ENCODE data around the gene SERPINE3.

Gene SERPINE3

GRCh38 chr13:51339354-51339753 lies at the start of gene SERPINE3:
SERPINE3 (plus strand) TSS chr13:51339691; CDS start chr13:51341092, 1,401 bp downstream.
- no peak for DNase-seq

DNA sequence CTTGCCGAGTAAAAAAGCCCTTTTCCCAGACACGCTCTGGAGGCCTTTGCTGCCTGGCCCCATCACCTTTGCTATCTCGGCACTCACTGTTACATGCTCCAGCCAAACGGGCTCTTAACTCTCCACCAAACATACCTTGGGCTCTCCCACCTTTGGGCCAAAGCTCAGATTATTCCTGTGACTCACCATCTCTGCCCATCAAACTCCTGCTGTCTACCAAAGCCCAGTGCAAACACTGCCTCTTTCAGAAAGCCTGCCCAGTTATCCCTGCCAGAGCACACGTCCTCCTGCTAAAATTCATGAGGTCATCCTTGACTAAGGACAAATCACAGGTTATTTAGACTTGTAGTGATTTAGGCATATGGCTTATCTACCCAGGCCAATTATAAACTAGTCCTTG lies 48.1 kb upstream of the SERPINE3 start:
- no peak for DNase-seq

DNA sequence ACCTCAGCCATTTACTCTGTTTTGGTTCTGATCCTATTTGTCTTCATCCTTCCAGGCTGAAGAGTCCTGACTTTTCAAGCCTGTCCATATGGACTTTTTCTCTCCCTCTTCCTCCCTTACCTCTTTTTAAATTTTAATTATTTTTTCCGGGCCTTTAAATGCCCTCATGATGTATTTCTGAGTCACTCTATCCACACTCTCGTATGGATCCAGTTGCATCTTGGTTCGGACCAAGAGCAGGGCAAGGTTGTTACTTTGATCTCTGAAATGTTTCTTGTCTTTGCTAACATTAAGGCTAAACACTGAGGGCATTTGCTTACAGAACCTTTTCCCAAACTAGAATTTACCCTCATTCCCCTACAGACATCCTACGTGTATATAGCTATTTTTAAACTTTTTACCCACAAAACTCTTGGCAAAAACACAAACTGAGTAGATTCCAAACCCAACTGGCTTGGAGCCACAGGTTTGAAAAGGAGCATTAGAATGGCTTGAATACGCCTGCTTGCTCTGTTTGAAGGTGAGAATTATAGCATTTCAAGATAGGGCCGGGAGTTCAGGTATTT lies 47.4 kb upstream of the SERPINE3 start:
- DNase-seq: no peak

- no peak for DNase-seq
Observed at GRCh38 chr13:51297556-51297955, 41.9 kb upstream of the SERPINE3 start.

GRCh38 chr13:51298812-51299211 lies 40.7 kb upstream of the SERPINE3 start:
- DNase-seq: no peak

GRCh38 chr13:51303063-51303552 lies 36.4 kb upstream of the SERPINE3 start:
- DNase-seq: no peak

DNA sequence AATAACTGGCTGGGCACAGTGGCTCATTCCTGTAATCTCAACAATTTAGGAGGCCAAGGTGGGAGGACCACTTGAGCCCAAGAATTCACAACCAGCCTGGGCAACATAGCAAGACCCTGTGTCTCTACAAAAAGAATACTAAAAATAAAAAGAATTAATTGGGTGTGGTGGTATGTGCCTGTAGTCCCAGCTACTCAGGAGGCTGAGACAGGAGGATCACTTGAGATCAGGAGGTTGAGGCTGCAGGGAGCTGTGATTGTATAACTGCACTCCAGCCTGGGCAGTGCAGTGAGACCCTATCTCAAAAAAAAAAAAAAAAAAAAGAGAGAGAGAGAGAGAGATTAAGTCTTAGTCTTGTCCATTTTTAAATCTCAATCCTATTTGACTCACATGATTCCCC lies 35.6 kb upstream of the SERPINE3 start:
- DNase-seq: no peak

DNA sequence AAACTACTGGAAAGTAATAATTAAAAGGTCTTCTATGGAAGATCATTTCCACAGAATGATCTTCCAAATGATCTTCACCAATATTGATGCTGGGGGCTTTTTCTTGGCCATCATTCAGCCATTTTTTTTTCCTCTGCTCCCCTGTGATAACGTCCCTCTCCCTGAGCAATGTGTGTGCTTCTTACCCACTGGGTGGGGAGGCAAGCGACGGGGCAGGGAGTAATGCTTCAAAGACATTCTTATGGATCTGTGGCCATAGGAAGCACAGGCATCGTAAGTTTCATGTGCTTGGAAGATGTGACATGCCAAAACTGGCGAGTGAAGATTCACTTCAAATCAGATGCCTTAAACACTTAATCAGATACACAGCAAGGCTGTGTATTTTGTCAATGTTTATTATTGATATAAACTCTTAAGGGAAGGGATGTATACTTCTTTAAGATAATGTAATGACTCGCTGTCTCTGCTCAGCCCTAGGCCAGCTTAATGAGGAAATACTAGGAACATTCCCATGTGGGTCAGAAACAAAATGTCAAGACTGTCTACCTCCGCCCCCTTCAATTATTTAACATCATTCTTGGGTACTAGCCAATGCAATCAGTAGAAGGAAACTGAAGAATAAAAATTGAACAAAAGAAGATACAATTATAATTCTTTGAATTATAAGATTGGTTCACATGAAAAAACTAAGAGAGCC lies 34.1 kb upstream of the SERPINE3 start:
- DNase-seq: no peak

- no peak for DNase-seq
Observed at GRCh38 chr13:51308781-51309180, 30.7 kb upstream of the SERPINE3 start.

- DNase-seq: no peak
Observed at GRCh38 chr13:51311231-51311630, 28.3 kb upstream of the SERPINE3 start.

DNA sequence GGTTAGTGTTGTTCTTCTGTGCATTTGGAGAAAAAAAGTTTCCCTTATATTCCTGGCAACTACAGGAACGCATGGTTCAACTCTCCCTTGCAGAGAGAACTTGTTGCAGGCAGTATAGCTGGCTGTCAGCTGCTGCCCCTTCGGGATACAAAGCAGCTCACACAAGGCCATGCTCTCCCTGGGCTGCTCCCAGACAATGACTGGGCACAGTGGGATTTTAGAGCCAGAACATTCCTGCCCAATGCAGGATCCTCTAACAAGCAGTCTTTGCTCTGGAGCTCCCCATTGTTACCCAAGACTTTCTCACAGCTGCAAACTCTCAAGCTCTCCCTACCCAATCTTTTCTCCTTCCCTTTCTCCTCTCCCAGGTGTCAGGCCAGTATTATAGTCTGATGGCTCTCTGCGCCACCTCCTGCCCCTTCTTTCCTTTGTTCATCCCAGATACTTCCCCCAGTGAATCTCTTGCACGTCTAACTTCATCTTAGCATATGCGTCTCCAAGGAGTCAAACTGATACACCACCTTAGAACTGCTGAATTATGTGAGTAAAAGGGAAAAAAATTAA lies 27.5 kb upstream of the SERPINE3 start:
- DNase-seq: no peak

- no peak for DNase-seq
Observed at GRCh38 chr13:51313619-51314018, 25.9 kb upstream of the SERPINE3 start.

DNA sequence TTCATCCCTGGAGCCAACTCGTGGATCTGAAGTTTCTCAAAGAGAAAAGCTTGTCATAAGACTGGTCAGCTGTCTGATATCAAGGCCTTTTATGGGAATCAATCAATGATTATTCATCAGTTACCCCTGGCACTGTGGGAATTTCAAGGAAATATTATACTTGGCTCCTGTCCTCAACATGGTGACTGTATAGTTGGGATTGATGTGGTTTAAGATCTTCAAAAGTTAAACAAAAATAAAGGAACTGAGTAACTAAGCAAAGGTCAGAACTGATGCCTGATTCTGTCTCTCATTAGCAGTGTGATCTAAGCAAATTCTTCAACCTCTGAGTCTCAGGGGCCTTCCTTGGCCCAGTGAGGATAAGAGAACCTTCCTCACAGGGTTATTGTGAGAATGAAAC lies 22.2 kb upstream of the SERPINE3 start:
- DNase-seq: no peak

DNA sequence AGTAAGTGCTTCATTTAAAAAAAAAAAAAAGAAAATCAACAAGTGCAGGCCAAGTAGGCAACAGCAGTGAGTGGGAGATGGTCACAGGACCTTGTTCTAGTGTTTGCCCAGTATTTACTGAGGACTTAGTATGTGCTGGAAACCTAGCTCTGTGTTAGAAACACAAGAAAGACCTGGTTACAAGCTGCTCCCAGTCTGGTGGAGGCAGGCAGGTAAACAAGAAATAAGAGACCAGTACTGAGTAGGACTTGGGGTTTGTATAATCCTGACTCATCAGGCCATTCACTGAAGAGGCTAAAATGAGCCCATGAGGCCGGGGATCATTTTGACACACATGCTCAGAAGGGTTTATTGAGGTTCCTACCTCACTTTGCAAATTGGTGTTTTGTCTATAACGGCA lies 21.5 kb upstream of the SERPINE3 start:
- DNase-seq: no peak

- DNase-seq: no peak
Observed at GRCh38 chr13:51318876-51319275, 20.6 kb upstream of the SERPINE3 start.

DNA sequence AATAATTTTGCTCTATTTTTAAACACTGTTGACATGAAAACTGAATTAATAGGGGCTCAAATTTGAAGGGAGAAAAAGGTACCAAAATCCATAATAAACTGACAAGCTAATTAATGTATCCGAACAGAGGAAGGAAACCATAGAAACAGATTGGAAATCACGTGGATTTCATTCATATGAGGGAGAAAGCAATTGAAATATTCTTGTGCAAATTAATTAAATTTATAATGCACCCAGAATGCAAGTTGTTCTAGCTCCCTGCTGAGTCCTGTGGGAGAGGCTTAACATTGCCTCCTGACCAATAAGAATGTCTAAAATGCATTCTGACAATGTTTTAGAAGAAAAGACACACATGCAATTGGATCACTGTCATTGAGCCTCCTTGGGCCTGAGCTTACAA lies 17.7 kb upstream of the SERPINE3 start:
- DNase-seq: no peak

- DNase-seq: no peak
Observed at GRCh38 chr13:51322826-51323225, 16.7 kb upstream of the SERPINE3 start.

DNA sequence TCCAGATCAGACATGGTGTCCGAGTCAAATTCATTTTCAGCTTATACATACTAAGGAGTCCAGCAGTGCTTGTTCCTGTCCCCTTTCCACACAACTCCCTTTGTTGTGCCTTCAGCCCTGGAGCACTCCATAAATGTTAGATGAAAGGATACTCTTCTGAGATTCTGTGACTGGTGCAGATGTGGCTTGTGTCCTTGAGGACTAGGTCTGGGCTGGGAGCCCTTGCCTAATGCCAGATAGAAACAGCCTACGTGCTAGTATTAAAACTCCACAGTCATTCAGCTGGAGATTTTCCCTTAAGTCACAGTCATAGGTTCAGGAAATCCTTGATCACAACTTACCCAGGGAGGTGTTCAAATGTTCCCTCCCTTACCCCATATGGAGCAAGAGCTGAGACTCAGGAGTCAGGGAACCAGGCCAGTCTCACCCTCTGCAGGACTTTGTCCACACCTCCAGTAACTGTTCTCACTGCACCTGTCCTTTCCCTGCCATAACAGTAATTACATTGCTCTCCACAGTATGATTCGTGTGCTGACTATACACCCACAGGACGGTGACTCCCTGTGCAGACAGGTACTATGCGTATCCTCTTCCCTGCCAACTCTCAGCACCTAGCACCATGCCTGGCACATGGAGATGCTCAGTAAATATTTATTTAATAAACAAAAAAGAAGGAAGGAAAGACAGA lies 15.5 kb upstream of the SERPINE3 start:
- no peak for DNase-seq

GRCh38 chr13:51324714-51325420 lies 14.6 kb upstream of the SERPINE3 start:
- DNase-seq: no peak

GRCh38 chr13:51325837-51326236 lies 13.7 kb upstream of the SERPINE3 start:
- no peak for DNase-seq

DNA sequence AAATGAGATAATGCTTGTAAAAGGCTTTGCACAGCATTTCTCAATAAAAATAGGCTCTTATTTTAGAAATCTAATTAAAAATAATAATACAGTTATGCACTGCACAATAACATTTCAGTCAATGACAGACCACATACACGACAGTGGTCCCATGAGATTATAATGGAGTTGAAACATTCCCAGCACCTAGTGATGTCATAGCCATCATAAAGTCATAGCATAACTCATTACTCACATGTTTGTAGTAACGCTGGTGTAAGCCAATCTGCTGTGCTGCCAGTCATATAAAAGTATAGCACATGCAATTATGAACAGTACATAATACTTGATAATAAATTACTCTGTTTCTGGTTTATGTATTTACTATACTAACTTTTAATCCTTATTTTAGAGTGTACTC lies 12.7 kb upstream of the SERPINE3 start:
- no peak for DNase-seq

DNA sequence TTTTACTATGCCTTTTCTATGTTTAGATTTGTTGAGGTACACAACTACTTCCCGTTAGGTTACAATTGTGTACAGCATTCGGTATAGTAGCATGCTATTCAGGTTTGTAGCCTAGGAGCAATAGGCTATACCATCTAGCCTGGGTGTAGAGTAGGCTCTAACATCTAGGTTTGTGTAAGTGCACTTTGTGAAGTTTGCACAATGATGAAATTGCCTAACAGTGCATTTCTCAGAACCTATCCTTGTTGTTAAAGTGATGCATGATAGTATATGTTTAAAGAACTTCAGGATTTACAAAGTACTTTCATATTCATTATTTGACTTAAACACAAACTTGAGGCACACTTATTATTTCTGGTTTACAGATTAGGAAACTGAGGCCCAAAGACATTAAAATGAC lies 11.5 kb upstream of the SERPINE3 start:
- DNase-seq: no peak

- no peak for DNase-seq
Observed at GRCh38 chr13:51328488-51328887, 11.0 kb upstream of the SERPINE3 start.
